ENCODE measurements around the gene CLECL1.

Gene CLECL1

GRCh38 chr12:9736936-9737705 is 4.2 kb upstream of the CLECL1 start:
- no peak for TF ChIP-seq CTCF (IDR thresholded peaks at IDR 0.05; ENCODE audit: control extremely low read depth, extremely low read depth, low read depth, missing control alignments)
- no peak for DNase-seq (ENCODE audit: extremely low spot score)
- POLR2A ChIA-PET = no interaction called here
- CTCF ChIA-PET = interaction anchor here (1.4 to 1.6 kb wide), 2 partner anchors 11 to 13 kb away, joined by 5 to 6 read pairs; no protein-coding TSS in a partner anchor

DNA sequence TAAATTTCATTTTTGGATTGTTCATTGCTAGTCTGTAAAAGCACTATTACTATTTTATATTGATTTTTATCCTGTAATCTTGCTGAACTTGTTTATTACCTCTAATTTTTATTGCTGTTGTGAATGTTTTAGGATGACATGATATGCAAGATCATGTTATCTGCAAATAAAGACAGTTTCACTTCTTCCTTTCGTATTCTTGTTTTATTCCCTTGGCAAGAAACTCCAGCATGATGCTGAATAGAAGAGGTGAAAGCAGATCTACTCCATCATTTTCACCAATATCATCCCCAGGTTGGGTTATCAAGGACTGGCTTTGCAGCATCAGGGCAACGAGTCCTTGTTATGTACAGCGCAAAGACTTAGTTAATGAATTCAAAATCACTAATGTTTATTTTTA is 2.7 kb upstream of the CLECL1 start:
- ChIA-PET CTCF (interaction anchor here (1.4 kb wide), 1 partner anchor 13 kb away, joined by 5 read pairs; no protein-coding TSS in a partner anchor), POLR2A (no interaction called here)

DNA sequence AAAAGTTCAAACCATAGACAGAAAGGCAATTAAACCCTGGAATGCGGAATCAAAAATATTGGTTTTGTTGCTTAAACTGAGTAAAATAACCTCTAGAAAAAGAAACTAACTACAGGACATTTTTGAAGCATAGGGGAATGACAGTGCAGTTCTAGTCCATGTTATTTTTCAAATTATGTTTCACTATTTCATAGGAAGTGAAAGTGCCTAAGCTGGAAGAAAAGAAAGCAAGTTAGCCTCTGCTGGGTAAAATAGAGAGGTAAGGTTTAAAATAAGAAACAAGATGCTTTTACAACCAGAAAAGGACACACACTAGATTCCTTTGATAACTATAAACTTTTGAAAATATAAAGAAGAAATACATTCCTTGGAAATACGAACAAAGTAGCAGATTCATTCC is 1.1 kb downstream of the CLECL1 start:
- no peak for TF ChIP-seq CTCF (IDR thresholded peaks at IDR 0.05; ENCODE audit: control extremely low read depth, extremely low read depth, low read depth, missing control alignments)
- ChIA-PET CTCF (interaction anchor here (1.1 to 2.1 kb wide), 2 partner anchors 14 to 17 kb away, joined by 5 to 9 read pairs; no protein-coding TSS in a partner anchor), POLR2A (interaction anchor here (1.0 kb wide), 1 partner anchor 14 kb away, joined by 3 read pairs; no protein-coding TSS in a partner anchor)
- no peak for DNase-seq (ENCODE audit: extremely low spot score)

More for the DNA sequence above, 2.7 kb upstream of the CLECL1 start:
- no peak for TF ChIP-seq CTCF (IDR thresholded peaks at IDR 0.05; ENCODE audit: control extremely low read depth, extremely low read depth, low read depth, missing control alignments)
- DNase-seq (ENCODE audit: extremely low spot score) = no peak

DNA sequence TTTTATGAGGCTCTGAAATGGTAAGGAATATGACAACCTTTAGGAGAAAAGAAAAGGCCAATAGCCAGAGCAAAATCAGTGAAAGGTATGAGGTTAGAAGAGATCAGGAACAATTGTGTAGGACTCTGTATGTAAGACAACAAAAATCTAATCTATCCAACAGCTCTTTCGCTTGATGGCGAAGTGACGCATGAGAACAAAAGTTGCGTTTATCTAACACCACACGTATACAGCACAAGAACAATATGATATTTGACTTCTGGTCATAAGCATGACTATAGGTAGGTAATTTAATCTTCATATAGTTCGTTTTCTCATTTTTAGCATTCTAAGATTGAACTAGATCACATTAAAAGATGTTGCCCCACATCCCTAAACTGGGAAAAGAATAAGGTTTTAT is 1.5 kb downstream of the CLECL1 start:
- ChIA-PET CTCF (interaction anchor here (0.9 to 2.3 kb wide), 5 partner anchors 12 to 65 kb away, joined by 4 to 10 read pairs (median 5); no protein-coding TSS in a partner anchor), POLR2A (interaction anchor here (1.0 kb wide), 1 partner anchor 14 kb away, joined by 3 read pairs; no protein-coding TSS in a partner anchor)
- DNase-seq (ENCODE audit: extremely low spot score) = no peak
- no peak for TF ChIP-seq CTCF (IDR thresholded peaks at IDR 0.05; ENCODE audit: control extremely low read depth, extremely low read depth, low read depth, missing control alignments)

- POLR2A ChIA-PET = interaction anchor here (1.2 to 2.0 kb wide), 3 partner anchors 13 to 83 kb away, joined by 4 to 5 read pairs (median 4); partner anchors contain the start of gene CD69
- no peak for DNase-seq (ENCODE audit: extremely low spot score)
- no peak for TF ChIP-seq CTCF (IDR thresholded peaks at IDR 0.05; ENCODE audit: control extremely low read depth, extremely low read depth, low read depth, missing control alignments)
- CTCF ChIA-PET = interaction anchor here (0.9 to 2.3 kb wide), 11 partner anchors 8 to 83 kb away, joined by 3 to 10 read pairs (median 4); no protein-coding TSS in a partner anchor
Observed at GRCh38 chr12:9730591-9730990, 2.3 kb downstream of the CLECL1 start.

GRCh38 chr12:9730011-9730410 is 2.9 kb downstream of the CLECL1 start:
- ChIA-PET POLR2A (interaction anchor here (0.8 to 2.0 kb wide), 4 partner anchors 12 to 82 kb away, joined by 4 to 5 read pairs (median 4); partner anchors contain the start of gene CD69), CTCF (interaction anchor here (1.0 to 2.3 kb wide), 13 partner anchors 8 to 82 kb away, joined by 3 to 12 read pairs (median 4); no protein-coding TSS in a partner anchor)
- TF ChIP-seq CTCF (IDR thresholded peaks at IDR 0.05; ENCODE audit: control extremely low read depth, extremely low read depth, low read depth, missing control alignments) = no peak
- DNase-seq (ENCODE audit: extremely low spot score) = no peak

Measured in GM10248 (cell line).